ENCODE measurements around the gene CCDC192. TPM values are rescaled to one million over a fixed set of nuclear protein-coding genes. Genes with fewer than 3 reads are reported as not detected.
A peak's percentile ranks its signal among the peaks of the same experiment; 100 is the strongest.

Gene CCDC192
- total and polyA plus RNA-seq, 10 of the 15 experiments (the other 5 are each of a cell fraction or from before 2014, with no cell fraction given), result 0.20 to 0.79 (median 0.32) TPM; not detected in 4

DNA sequence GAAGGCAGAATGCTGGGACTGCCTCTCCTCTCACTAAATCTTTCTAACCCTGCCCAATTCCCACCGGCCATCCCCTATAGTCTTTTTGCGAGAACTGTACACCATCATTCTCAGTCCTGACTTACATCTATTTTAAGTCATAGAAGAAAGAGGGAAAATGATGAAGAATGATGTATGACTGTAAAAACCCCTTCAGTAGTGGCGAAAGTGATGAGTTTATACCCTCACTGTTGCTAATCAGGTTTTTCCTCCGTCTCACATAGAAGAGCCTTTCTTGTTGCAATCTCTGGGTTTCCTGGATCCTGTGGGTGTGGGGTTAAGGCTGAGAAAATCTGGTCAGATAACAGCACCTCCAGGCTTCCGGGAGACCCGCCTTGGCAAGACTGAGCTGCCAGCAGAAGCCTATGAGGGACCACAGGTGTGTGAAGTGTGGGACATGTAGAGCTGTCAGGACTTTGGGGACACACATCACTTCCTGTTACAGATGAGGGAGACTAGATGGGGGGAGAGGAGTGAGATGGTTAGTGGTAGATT, 233.3 kb downstream of the CCDC192 start (continued):
- TF ChIP-seq RUNX3 (IDR thresholded peaks at IDR 0.05; ENCODE audit: low read length) (peak; percentile 53; the same call in 1 of the 2 replicates), ZZZ3 (IDR thresholded peaks at IDR 0.05; ENCODE audit: control insufficient read depth, insufficient read length, low read depth) (no peak), HDAC6 (IDR thresholded peaks at IDR 0.05; ENCODE audit: unreplicated experiment) (no peak), SMC3 (IDR thresholded peaks at IDR 0.05; ENCODE audit: borderline replicate concordance, low read length) (no peak), CREB1 (IDR thresholded peaks at IDR 0.05; ENCODE audit: low read depth) (peak; percentile 56; the same call in 1 of the 2 replicates), NR2C2 (IDR thresholded peaks at IDR 0.05; ENCODE audit: borderline replicate concordance, control insufficient read depth, insufficient read length, low read depth) (no peak), SPI1 (IDR thresholded peaks at IDR 0.05; ENCODE audit: borderline replicate concordance, insufficient read depth, low read depth, low read length) (peak; percentile 24; the same call in 1 of the 2 replicates), BACH1 (IDR thresholded peaks at IDR 0.05; ENCODE audit: borderline replicate concordance) (no peak), MYC (IDR thresholded peaks at IDR 0.05; ENCODE audit: insufficient read depth, insufficient read length, insufficient replicate concordance, low read length, severe bottlenecking) (no peak), IRF4 (IDR thresholded peaks at IDR 0.05; ENCODE audit: low read depth, low read length) (no peak), MEF2A (IDR thresholded peaks at IDR 0.05; ENCODE audit: insufficient read depth, low read depth, low read length) (no peak), USF2 (IDR thresholded peaks at IDR 0.05; ENCODE audit: borderline replicate concordance, low read depth, low read length) (no peak), RB1 (IDR thresholded peaks at IDR 0.05; ENCODE audit: borderline replicate concordance) (no peak), JUNB (IDR thresholded peaks at IDR 0.05) (no peak; the same call in 1 of the 2 replicates), KAT2A (conservative IDR thresholded peaks at IDR 0.05; ENCODE audit: control insufficient read depth, low read depth, low read length) (no peak), ZBED1 (IDR thresholded peaks at IDR 0.05; ENCODE audit: borderline replicate concordance) (peak; percentile 56; the same call in 1 of the 2 replicates), E4F1 (IDR thresholded peaks at IDR 0.05; ENCODE audit: borderline replicate concordance, partially characterized antibody) (no peak), SIX5 (IDR thresholded peaks at IDR 0.05; ENCODE audit: low read depth, low read length, severe bottlenecking) (no peak), MEF2B (IDR thresholded peaks at IDR 0.05; ENCODE audit: partially characterized antibody, poor library complexity, severe bottlenecking) (peak; percentile 56), ZSCAN29 (IDR thresholded peaks at IDR 0.05) (no peak), KLF5 (IDR thresholded peaks at IDR 0.05; ENCODE audit: partially characterized antibody) (no peak), NFIC (IDR thresholded peaks at IDR 0.05; ENCODE audit: low read depth, low read length) (peak; percentile 56; the same call in 1 of the 2 replicates), WRNIP1 (IDR thresholded peaks at IDR 0.05; ENCODE audit: borderline replicate concordance, low read depth, low read length) (no peak), FOXM1 (IDR thresholded peaks at IDR 0.05; ENCODE audit: low read depth, low read length) (peak; percentile 47; the same call in 1 of the 2 replicates)
- TF ChIP-seq, protein P1, sequence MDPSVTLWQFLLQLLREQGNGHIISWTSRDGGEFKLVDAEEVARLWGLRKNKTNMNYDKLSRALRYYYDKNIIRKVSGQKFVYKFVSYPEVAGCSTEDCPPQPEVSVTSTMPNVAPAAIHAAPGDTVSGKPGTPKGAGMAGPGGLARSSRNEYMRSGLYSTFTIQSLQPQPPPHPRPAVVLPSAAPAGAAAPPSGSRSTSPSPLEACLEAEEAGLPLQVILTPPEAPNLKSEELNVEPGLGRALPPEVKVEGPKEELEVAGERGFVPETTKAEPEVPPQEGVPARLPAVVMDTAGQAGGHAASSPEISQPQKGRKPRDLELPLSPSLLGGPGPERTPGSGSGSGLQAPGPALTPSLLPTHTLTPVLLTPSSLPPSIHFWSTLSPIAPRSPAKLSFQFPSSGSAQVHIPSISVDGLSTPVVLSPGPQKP (IDR thresholded peaks at IDR 0.05; ENCODE audit: low read depth, low read length), result no peak
- TF ChIP-seq, protein P2, sequence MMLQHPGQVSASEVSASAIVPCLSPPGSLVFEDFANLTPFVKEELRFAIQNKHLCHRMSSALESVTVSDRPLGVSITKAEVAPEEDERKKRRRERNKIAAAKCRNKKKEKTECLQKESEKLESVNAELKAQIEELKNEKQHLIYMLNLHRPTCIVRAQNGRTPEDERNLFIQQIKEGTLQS (IDR thresholded peaks at IDR 0.05; ENCODE audit: borderline replicate concordance, extremely low read depth, low read depth, low read length), result no peak

Measured in GM12878 (cell line).